AG04450 (cell line): ENCODE results near the gene DHX30. TPM values are rescaled to one million over a fixed set of nuclear protein-coding genes. Genes with fewer than 3 reads are reported as not detected.
"Not testable (repeated sequence)": the region's sequence is repeated elsewhere in the genome, so short reads cannot be mapped to it uniquely, and the experiment has no call there.

ENCODE experiments used
- CTCF ChIA-PET: fragments of 300-600, 350-600 bp; formaldehyde crosslinking; extraction: SDS; loops from one replicate; lab custom pipeline; 2022; ENCODE audit warnings: antibody characterized with exemption, inconsistent platforms; lab: Charles Lee
- POLR2A ChIA-PET: fragments of 350-600 bp; formaldehyde crosslinking; extraction: SDS; loops from one replicate; lab custom pipeline; 2021; ENCODE audit warnings: antibody characterized with exemption, inconsistent platforms; lab: Yijun Ruan, JAX
- DNase-seq: peaks from one replicate; pipeline ENCODE4 v3.0.0-alpha.2; 2011; ENCODE audit warnings: low read depth, low spot score
- H3K27ac ChIP-seq: one replicate; pipeline ENCODE4 v1.5.1; 2012; ENCODE audit warnings: low read depth, low read length, control low read depth
- H3K27me3 ChIP-seq: one replicate; pipeline ENCODE4 v1.6.0; 2012; ENCODE audit warnings: low read length; ENCODE audit not compliant: control insufficient read depth, insufficient read depth
- H3K4me3 ChIP-seq: 2 replicates; pipeline ENCODE4 v1.5.1; 2011; ENCODE audit warnings: mild to moderate bottlenecking, low read depth, low read length, control low read depth
- H3K9me3 ChIP-seq: 2 replicates; pipeline ENCODE4 v1.5.1; 2012; ENCODE audit warnings: low read length; ENCODE audit not compliant: control insufficient read depth, insufficient read depth
- CTCF ChIP-seq: IDR thresholded peaks from 2 replicates; pipeline ENCODE4 v1.5.1; 2011; ENCODE audit warnings: low read depth, low read length, control low read depth, inconsistent platforms
- polyA plus RNA-seq: library from polyadenylated mRNA; depleted of rRNA; stranded (reverse); fragments of >200 nt; gene quantifications from 2 replicates; pipeline ENCODE4 v1.2.3, GENCODE V29; 2011

Gene DHX30
- polyA plus RNA-seq, 1 experiment: 30.7 TPM

GRCh38 chr3:47877290-47877689, 74.4 kb downstream of the DHX30 start:
- no peak for TF ChIP-seq CTCF
- no peak for DNase-seq
- Histone ChIP-seq H3K9me3 (no peaks in the 10 kb centered on the region), H3K4me3 (no peak overlapping the region), H3K27me3 (no peaks in the 10 kb centered on the region), H3K27ac (no peak overlapping the region)
- ChIA-PET POLR2A (no interaction called here), CTCF (interaction anchor here (1.9 kb wide), 1 partner anchor 113 kb away, joined by 8 read pairs; no protein-coding TSS in a partner anchor)

GRCh38 chr3:47877719-47878118, 74.8 kb downstream of the DHX30 start:
- H3K27ac ChIP-seq: no peak overlapping the region

GRCh38 chr3:47882338-47882737, 79.4 kb downstream of the DHX30 start:
- DNase-seq: no peak
- ChIA-PET CTCF (no interaction called here), POLR2A (no interaction called here)

More at GRCh38 chr3:47877719-47878118, 74.8 kb downstream of the DHX30 start:
- no peak for DNase-seq
- ChIA-PET POLR2A (no interaction called here), CTCF (interaction anchor here (0.6 kb wide), 1 partner anchor 15 kb away, joined by 6 read pairs; no protein-coding TSS in a partner anchor)
- Histone ChIP-seq H3K9me3 (no peaks in the 10 kb centered on the region), H3K4me3 (no peak overlapping the region), H3K27me3 (no peaks in the 10 kb centered on the region)
- TF ChIP-seq CTCF: no peak

GRCh38 chr3:47884603-47885002, 81.7 kb downstream of the DHX30 start:
- H3K27ac ChIP-seq: no peak overlapping the region
- ChIA-PET POLR2A (no interaction called here), CTCF (interaction anchor here (0.6 kb wide), 1 partner anchor 9 kb away, joined by 4 read pairs; no protein-coding TSS in a partner anchor)
- no peak overlapping the region for H3K4me3 ChIP-seq
- DNase-seq: no peak
- H3K9me3 ChIP-seq: no peaks in the 10 kb centered on the region
- H3K27me3 ChIP-seq: no peaks in the 10 kb centered on the region
- no peak for TF ChIP-seq CTCF

More at GRCh38 chr3:47882338-47882737, 79.4 kb downstream of the DHX30 start:
- Histone ChIP-seq H3K27me3 (no peaks in the 10 kb centered on the region), H3K27ac (no peak overlapping the region), H3K9me3 (no peaks in the 10 kb centered on the region), H3K4me3 (no peak overlapping the region)
- no peak for TF ChIP-seq CTCF

GRCh38 chr3:47885168-47885567, 82.2 kb downstream of the DHX30 start:
- Histone ChIP-seq H3K4me3 (no peak overlapping the region), H3K9me3 (no peaks in the 10 kb centered on the region), H3K27ac (no peak overlapping the region), H3K27me3 (no peaks in the 10 kb centered on the region)
- ChIA-PET CTCF (interaction anchor here (0.6 kb wide), 1 partner anchor 9 kb away, joined by 4 read pairs; no protein-coding TSS in a partner anchor), POLR2A (no interaction called here)
- TF ChIP-seq CTCF: no peak
- no peak for DNase-seq

- H3K4me3 ChIP-seq, CTCF ChIA-PET, H3K27me3 ChIP-seq, H3K27ac ChIP-seq, H3K9me3 ChIP-seq, DNase-seq: not testable (repeated sequence)
- POLR2A ChIA-PET: interaction anchor here (0.6 kb wide), 1 partner anchor 24 kb away, joined by 3 read pairs; no protein-coding TSS in a partner anchor
Observed at GRCh38 chr3:47887991-47888390, 85.1 kb downstream of the DHX30 start.
